GM18909 (cell line): ENCODE data around the gene BANF1.

ENCODE experiments used
- ATAC-seq: cut with Tn5 transposase; IDR thresholded peaks from one replicate; pipeline ENCODE4 v1.9.1; 2021; ENCODE audit warnings: mild to moderate bottlenecking; ENCODE audit not compliant: unreplicated experiment, poor library complexity

The BANF1 gene, protein sequence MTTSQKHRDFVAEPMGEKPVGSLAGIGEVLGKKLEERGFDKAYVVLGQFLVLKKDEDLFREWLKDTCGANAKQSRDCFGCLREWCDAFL

DNA sequence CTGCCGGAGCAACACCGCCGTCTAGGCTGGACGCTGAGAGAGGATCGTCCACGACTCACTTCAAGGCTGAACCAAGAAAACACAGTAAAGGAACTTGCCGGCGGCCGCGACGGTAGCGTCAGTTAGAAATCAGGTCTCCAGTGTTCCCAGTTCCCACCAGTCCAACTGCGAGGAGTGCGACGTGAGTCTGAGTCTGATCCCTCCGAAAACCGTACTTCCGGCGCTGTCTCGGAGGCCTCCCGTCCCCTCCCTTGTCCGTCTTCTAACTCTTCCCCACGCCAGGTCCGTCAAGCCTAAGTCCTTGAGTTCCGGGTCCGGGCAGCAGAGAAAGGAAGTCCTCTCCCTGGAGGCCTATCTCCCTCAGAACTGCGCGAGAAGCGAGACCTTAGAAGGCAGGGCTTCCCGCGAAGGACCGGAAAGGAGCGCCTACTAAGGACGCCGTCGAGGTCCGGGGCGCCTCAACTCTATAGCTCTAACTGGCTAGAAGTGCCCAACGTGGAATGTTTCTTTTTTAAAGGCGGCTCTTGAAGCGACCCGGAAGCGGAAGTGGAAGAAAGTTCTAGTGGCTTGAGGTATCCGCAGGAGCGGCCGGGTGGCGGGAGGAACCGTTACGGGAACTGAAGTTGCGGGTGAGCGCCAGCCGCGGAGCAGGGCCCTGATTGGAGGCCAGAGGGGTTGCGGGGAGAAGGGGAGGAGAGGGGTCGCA lies at the start of gene BANF1, which contains the start of gene EIF1AD:
Gene BANF1 (plus strand): TSS at position 562 of the 706 bp plus-strand sequence. CDS start 748 bp downstream, outside the sequence.
Gene EIF1AD (minus strand): TSS at position 216 of the 706 bp plus-strand sequence. CDS start 1,768 bp downstream, outside the sequence.
- ATAC-seq, result peak; percentile 71

DNA sequence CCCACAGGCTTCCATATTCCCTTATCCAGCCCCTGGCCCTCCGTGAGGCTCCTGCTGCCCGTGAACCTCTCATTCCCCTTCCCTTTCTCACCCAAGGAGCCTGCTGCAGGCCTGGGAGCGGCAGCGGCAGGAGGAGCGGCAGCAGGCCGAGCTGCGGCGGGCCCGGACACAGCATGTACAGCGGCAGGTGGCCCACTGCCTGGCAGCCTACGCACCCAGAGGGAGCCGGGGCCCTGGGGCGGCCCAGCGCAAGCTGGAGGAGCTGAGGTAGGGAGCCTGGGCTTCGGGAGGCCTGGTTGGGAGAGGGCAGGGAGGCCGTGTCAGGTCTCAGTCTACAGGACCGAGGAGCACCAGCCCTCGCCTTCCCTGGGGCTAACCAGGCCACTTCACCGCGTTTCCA lies 48.8 kb upstream of the BANF1 start:
- ATAC-seq, result no peak

DNA sequence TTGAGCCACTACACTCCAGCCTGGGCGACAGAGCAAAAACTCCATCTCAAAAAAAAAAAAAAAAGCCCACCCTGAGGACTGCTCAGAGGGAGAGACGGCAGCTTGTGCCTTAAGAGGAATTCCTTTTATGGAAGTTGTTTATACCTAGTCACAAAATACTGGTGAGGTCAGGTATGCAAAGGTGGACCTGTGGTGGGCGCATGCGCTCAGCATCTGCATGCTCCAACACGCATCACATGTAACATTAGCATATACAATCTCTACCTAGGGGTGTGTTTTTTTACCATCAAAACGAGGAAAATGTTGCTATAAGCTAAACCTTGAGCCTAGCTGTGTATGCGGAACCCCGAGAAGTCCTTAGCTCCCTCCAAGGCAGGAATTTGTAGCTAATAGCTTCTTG lies 47.5 kb upstream of the BANF1 start:
- no peak for ATAC-seq

DNA sequence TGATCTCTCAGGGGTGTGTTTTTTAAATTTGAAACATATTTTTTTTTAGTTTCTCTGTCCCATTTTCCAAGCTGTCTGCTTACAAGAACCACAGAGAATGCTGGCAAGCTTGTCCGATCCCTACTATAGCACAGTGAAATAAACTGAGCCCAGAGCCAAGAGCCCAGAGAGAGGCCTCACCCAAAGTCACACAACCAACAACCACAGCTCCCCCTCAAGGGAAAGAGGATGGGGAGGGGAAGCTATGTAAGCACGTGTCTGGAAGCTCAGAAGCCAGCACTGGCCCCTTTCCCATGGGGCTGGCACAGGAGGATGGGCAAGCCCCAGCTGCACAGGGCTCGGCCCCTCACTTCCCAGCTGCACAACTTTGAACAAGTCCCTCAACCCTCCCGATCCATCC lies 44.0 kb upstream of the BANF1 start:
- no peak for ATAC-seq

DNA sequence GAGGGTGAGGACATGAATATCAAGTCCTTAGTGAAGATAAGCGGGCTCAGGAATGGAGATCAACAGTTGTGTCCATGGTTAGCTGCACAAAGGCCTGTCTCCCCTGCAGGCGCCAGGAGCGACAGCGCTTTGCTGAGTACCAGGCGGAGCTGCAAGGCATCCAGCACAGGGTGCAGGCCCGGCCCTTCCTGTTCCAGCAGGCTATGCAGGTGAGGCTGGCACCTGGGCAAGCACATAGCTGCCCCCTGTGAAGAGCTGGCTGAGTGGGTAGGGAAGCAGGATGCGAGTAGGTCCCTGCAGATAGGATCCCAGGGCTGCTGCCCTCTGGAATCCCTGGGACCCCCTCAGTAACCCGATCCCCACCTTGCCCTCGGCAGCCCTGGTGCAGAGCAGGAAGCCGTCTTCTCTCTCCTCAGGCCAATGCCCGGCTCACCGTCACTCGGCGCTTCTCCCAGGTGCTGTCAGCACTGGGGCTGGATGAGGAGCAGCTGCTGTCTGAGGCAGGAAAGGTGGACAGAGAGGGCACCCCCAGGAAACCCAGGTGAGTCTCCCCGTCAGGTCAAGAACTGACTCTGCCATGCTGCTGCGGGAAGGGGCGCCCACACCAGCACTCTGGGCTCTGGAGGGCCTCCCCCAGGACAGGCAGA lies 43.4 kb upstream of the BANF1 start:
- ATAC-seq, result no peak

DNA sequence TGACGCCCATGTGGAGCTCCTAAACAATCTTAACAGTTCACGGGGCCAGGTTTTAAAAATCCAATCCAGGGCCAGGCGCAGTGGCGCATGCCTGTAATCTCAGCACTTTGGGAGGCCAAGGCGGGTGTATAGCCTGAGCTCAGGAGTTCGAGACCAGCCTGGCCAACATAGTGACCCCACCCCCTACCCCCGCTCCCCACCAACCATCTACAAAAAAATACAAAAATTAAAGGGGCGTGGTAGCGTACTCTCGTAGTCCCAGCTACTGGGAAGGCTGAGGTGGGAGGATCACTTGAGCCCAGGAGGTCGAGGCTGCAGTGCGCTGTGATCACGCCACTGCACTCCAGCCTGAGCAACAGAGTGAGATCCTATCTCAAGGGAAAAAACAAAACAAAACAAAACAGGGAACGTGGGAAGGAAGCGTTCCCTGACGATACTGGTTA lies 41.5 kb upstream of the BANF1 start:
- ATAC-seq, result no peak

DNA sequence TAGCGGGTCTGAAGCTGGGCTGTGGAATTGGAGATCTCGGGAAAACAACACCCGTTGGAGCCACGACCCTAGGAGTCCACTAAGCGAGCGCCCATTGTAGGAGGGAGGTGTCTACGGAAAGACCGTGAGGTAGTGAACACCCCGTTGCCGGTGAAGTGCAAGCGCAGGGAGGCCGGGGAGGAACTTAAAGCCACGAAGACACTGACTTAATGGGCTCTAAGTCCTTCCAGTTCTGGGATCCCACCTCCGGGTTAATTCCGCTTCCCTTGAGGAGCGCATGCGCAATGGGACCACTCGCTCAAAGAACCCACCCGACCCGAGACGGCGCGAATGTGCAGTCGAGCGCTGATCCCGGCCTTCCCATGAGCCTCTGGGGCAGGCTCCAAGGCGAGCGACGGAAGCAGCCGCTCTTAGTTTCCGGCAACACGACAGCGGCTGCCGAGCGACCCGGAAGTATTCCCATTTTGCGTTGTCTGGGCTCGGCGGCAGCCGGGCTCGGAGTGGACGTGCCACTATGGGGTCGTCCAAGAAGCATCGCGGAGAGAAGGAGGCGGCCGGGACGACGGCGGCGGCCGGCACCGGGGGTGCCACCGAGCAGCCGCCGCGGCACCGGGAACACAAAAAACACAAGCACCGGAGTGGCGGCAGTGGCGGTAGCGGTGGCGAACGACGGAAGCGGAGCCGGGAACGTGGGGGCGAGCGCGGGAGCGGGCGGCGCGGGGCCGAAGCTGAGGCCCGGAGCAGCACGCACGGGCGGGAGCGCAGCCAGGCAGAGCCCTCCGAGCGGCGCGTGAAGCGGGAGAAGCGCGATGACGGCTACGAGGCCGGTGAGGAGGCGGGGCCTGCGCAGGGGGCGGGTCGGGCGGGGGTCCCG lies 40.8 kb upstream of the BANF1 start, which contains the start of gene SART1:
Gene SART1 (plus strand): TSS at position 468 of the 874 bp plus-strand sequence. CDS start 47 bp downstream, at position 515.
- peak; percentile 88 for ATAC-seq

DNA sequence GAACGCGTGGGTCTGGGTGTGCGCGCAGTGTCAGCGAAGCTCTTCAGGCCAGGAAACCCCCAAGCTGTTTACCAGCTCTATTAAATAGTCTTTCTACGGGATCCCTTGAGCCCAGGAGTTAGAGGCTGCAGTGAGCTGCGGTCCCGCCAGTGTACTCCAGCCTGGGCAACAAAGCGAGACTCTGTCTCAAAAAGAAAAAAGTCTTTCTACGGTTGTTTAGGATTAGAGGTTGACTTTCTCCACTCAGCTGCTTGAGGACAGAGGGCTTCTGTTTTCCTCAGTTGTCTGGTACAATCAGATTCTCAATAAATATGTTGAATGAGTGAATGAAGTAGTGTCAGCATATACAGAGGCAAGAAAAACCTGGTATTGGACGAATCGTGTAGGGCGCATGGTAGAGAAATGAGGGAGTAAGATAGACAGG lies 40.1 kb upstream of the BANF1 start:
- ATAC-seq, result no peak

DNA sequence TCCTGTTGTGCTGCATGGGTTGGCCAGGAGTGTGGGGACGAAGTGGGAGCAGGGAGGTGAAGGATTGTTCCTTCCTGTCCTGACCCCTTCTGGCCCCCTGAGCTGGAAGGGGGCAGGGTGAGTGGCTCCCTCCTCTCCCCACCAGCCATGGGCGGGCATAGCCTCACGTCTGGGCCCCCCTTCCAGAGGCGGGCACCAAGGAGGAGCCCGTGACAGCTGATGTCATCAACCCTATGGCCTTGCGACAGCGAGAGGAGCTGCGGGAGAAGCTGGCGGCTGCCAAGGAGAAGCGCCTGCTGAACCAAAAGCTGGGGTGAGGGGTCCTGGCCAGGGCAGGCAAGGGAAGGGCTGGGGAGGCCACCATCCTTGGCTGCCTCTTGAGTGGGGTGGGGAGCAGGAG lies 37.4 kb upstream of the BANF1 start:
- no peak for ATAC-seq

DNA sequence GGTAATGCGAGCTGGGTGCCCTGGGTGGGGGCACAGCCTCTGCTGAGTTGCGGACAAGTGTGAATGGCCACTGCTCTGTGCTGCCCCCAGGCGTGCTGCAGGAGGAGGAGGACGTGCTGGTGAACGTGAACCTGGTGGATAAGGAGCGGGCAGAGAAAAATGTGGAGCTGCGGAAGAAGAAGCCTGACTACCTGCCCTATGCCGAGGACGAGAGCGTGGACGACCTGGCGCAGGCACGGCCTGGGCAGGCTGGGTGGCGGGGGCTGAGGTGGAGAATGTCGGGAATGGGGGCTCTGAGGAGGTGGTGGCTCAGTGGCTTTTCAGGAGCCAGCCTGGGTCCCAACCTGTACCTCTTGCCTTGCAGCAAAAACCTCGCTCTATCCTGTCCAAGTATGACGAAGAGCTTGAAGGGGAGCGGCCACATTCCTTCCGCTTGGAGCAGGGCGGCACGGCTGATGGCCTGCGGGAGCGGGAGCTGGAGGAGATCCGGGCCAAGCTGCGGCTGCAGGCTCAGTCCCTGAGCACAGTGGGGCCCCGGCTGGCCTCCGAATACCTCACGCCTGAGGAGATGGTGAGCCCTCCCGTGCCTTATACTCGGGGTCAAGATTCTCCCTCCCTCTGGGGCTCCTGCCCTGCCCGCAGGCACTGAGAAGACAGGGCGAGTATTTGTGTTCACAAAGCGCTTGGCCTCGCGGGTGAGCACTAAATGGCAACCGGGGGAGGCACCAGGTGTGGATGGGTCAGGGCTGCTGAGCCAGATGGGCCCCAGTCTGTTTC lies 36.1 kb upstream of the BANF1 start:
- no peak for ATAC-seq

DNA sequence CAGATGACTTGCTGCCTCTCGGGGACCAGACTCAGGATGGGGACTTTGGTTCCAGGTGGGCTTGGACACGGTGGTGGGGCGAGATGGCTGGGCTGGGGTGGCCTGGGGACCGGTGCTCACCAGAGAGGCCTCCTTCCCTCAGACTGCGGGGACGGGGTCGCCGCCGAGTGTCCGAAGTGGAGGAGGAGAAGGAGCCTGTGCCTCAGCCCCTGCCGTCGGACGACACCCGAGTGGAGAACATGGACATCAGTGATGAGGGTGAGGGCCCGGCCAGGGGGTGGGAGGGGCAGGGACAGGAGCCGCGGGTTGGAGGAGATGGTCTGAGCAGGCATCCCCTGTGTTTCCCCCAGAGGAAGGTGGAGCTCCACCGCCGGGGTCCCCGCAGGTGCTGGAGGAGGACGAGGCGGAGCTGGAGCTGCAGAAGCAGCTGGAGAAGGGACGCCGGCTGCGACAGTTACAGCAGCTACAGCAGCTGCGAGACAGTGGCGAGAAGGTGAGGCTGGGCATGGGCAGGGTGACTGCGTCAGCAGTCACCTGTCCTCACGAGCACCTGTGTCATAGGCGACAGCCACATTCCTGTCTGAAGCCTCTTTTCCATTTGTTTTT lies 34.9 kb upstream of the BANF1 start:
- ATAC-seq, result no peak

DNA sequence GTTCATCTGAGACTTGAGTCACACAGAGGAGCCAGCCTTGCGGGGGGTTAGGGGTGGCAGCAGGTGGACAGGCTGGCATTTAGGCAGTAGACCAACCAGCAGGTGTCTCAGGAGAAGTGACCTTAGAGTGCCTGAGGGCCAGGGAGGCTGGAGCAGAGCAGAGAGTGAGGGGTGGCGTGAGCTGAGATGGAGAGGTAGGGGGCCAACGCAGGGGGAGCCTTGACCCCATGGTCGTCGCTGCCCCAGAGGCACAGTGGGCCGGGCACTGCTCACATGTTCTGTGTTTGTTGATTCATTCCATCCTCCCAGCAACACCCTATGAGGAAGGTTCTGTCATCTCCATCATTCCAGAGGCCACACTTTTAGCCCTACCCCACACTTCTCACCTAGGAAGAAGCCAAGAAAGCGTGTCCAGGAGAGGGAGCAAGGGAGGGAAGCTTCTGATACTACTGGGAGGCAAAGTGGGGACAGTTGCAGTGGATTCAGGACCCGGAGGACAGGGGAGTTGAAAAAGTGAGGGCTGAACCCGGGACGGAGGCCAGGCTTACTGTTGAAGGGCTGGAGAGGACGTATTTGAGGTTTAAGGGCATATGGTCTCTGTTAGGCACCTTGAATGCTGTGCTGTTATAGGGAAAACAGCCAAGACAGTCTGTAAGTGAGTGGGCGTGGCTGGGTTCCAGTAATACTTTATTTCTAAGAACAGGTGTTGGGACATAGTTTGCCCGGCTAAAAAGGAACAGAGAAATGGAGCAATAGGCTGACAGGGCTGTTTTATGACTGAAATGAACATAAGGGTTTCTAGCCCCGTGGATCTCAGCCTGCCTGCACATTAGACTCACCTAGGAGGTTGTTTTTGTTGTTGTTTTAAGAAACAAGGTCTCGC lies 33.5 kb upstream of the BANF1 start:
- ATAC-seq, result no peak

DNA sequence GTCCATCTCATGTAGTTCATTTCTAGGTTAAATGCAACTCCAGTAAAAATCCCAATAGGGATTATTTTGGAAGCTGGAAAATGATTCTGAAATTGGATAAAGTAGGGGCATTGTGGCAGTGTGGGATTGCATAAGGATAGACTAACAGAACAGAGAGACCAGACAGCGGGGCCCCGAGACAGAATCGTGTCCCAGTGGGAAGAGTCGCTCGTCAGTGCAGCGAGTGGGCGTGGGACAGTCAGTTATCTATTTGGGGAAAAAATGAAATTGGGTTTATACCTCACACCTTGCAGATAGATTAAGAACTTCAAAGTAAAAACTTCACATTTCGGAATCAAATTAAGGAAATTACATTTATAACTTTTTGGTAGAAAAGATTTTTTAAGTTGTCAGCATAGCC lies 30.2 kb upstream of the BANF1 start:
- no peak for ATAC-seq

DNA sequence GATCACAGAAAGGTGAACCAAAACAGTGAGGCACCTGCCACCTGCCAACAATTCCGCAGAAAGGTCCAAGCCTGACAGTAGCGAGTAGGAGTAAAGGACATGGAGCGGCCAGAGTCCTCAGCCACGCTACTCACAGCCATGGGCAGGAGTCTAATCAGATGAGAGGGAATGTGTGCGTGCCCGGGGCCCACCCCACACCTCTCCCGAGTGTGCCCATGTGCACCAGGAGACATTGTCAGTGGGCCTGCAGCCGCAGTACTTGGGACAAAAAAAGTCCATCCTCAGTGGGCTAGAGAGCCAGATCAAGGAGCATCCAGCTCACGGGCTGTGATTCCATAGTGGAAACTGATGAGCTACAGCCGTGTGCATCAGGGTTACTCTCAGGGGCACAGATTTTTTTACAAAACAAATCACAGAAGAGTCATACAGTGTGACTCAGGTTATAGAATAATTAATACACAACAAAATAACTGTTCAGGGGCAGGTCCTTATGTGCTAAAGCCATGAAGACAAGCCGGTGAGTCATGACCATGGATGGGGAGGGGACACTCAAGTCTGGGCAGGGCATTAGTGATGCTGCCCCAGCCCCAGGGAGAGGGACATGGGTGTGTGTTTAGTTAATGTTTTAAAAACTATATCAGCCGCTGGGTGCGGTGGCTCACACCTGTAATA lies 28.7 kb upstream of the BANF1 start:
- no peak for ATAC-seq

DNA sequence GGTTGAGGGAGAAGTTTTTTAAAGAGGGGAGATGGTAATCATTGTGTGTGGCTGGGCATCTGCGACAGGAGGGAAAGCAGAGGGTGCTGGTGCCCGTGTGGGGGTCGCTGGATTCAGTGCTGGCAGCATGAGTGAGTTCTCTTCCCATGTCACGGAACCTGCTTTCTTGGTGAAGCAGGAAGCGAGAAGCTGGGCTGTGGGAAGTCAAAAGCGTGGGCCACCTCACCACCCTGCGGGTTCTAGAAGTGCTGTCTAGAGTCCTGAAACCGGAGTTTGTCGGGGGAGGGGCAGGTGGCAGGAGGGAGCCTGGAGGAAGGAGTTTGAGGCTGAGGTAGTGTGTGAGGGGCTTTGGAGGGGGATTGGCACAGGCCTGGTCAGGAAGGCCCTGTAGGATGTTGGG lies 26.5 kb upstream of the BANF1 start:
- no peak for ATAC-seq

DNA sequence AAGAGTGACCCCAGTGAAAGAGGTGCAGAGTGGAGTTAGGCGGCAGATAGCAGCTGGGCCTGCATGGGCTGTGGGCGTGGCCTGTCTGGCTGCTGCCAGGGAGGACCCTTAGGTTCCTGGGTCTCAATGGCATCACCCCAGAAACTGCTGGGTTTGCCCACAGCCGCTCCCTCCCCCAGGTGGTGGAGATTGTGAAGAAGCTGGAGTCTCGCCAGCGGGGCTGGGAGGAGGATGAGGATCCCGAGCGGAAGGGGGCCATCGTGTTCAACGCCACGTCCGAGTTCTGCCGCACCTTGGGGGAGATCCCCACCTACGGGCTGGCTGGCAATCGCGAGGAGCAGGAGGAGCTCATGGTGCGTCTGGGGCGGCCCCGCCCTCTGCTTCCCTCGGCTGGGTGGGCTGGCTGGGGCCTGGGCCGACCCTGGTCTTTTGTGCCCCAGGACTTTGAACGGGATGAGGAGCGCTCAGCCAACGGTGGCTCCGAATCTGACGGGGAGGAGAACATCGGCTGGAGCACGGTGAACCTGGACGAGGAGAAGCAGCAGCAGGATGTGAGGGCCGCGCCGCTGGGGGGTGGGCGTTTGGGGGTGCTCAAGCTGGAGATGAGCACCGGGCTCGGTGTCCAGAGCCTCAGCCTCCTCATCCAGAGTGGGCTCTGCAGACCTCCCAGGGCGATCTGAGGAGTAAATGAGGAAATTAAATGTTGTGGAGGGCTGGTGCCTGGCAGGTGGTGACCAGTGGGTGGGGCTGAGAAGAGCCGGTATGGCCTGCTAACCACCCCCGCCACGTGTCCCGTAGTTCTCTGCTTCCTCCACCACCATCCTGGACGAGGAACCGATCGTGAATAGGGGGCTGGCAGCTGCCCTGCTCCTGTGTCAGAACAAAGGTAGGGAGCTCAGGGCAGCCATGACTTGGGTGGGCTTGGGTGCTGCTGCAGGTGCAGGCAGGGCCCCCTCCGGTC lies 25.8 kb upstream of the BANF1 start:
- ATAC-seq, result no peak
